HepG2 (cell line): ENCODE results near the gene BRCA1. TPM values are rescaled to one million over a fixed set of nuclear protein-coding genes. Genes with fewer than 3 reads are reported as not detected.
A peak's percentile ranks its signal among the peaks of the same experiment; 100 is the strongest.

Experiments
- FOXO4 ChIP-seq: sonication (generic); formaldehyde crosslinking; conservative IDR thresholded peaks from 2 replicates; pipeline ENCODE4 v1.8.1; 2023; ENCODE audit warnings: missing genetic modification reagents
- GATAD2A ChIP-seq: IDR thresholded peaks from 2 replicates; pipeline ENCODE4 v1.6.1; 2016
- GLI4 ChIP-seq: sonication (generic); formaldehyde crosslinking; IDR thresholded peaks from 2 replicates; pipeline ENCODE4 v1.5.1; 2020; ENCODE audit warnings: missing genetic modification reagents, mild to moderate bottlenecking, moderate library complexity, borderline replicate concordance
- GPBP1L1 ChIP-seq: sonication (generic); formaldehyde crosslinking; IDR thresholded peaks from 2 replicates; pipeline ENCODE4 v1.5.0; 2020; ENCODE audit warnings: mild to moderate bottlenecking, missing genetic modification reagents
- HOXA7 ChIP-seq: sonication (generic); formaldehyde crosslinking; IDR thresholded peaks from 2 replicates; pipeline ENCODE4 v1.8.1; 2022; ENCODE audit warnings: mild to moderate bottlenecking, missing genetic modification reagents, moderate library complexity
- KDM5A ChIP-seq: fragments of 200-600 bp; sonication (generic); IDR thresholded peaks from 2 replicates; pipeline ENCODE4 v1.7.0; 2018; ENCODE audit warnings: antibody characterized with exemption, mild to moderate bottlenecking, low read length, borderline replicate concordance
- PHF21A ChIP-seq: sonication (generic); formaldehyde crosslinking; IDR thresholded peaks from 2 replicates; pipeline ENCODE4 v1.5.0; 2020; ENCODE audit warnings: mild to moderate bottlenecking, missing genetic modification reagents
- PRDM15 ChIP-seq: sonication (generic); formaldehyde crosslinking; IDR thresholded peaks from 2 replicates; pipeline ENCODE4 v1.4.0; 2020; ENCODE audit warnings: missing genetic modification reagents
- SP2 ChIP-seq: sonication (generic); formaldehyde crosslinking; IDR thresholded peaks from 2 replicates; pipeline ENCODE4 v1.5.1; 2020; ENCODE audit warnings: mild to moderate bottlenecking, missing genetic modification reagents
- TMF1 ChIP-seq: sonication (generic); formaldehyde crosslinking; IDR thresholded peaks from 2 replicates; pipeline ENCODE4 v1.8.1; 2022; ENCODE audit warnings: low read depth, missing genetic modification reagents
- ZNF253 ChIP-seq: sonication (generic); formaldehyde crosslinking; IDR thresholded peaks from 2 replicates; pipeline ENCODE4 v1.8.0; 2022; ENCODE audit warnings: mild to moderate bottlenecking, missing genetic modification reagents, borderline replicate concordance
- ZNF724P ChIP-seq: sonication (generic); formaldehyde crosslinking; IDR thresholded peaks from 2 replicates; pipeline ENCODE4 v1.8.0; 2022; ENCODE audit warnings: missing genetic modification reagents, borderline replicate concordance
- ZNF850 ChIP-seq: sonication (generic); formaldehyde crosslinking; conservative IDR thresholded peaks from 2 replicates; pipeline ENCODE4 v1.9.0; 2021; ENCODE audit warnings: mild to moderate bottlenecking, missing genetic modification reagents
- polyA plus RNA-seq, 8 experiments: library from polyadenylated mRNA; depleted of rRNA in 3 of 8; stranded (reverse) in 7 of 8; unstranded in 1 of 8; fragments of >200 nt; fragmentation: Illumina TruSeq in 4 of 8; extraction: Trizol in 4 of 8; gene quantifications; 2 replicates each; pipeline versions ENCODE4 v1.2.1 to v1.2.3, GENCODE V29; 2011 to 2016; ENCODE audit warnings: low read depth in 4 of 8, missing spikeins in 1 of 8, mixed read lengths in 1 of 8; ENCODE audit not compliant: insufficient read depth in 1 of 8
- total RNA-seq, 5 experiments: library from RNA; depleted of rRNA; stranded (reverse); fragments of >200 nt; fragmentation: Illumina TruSeq; extraction: Trizol; gene quantifications; 2 replicates each; pipeline ENCODE4 v1.2.3, GENCODE V29; 2016; ENCODE audit warnings: low read depth in 1 of 5
- TF ChIP-seq, protein P1 (sequence below): sonication (generic); formaldehyde crosslinking; IDR thresholded peaks from 2 replicates; pipeline ENCODE4 v1.5.1; 2020; ENCODE audit warnings: missing genetic modification reagents, mild to moderate bottlenecking, borderline replicate concordance
- TF ChIP-seq, protein P2 (sequence below): sonication (generic); formaldehyde crosslinking; conservative IDR thresholded peaks from 2 replicates; pipeline ENCODE4 v1.4.0; 2020; ENCODE audit warnings: missing genetic modification reagents
- TF ChIP-seq, protein P3 (sequence below): sonication (generic); formaldehyde crosslinking; IDR thresholded peaks from 2 replicates; pipeline ENCODE4 v1.4.0; 2020; ENCODE audit warnings: missing genetic modification reagents

BRCA1 gene
- total and polyA plus RNA-seq, 2 of the 13 experiments (the other 11 are each of a cell fraction or from before 2014, with no cell fraction given) = 13.3 to 37.5 TPM

- TF ChIP-seq, protein P1, sequence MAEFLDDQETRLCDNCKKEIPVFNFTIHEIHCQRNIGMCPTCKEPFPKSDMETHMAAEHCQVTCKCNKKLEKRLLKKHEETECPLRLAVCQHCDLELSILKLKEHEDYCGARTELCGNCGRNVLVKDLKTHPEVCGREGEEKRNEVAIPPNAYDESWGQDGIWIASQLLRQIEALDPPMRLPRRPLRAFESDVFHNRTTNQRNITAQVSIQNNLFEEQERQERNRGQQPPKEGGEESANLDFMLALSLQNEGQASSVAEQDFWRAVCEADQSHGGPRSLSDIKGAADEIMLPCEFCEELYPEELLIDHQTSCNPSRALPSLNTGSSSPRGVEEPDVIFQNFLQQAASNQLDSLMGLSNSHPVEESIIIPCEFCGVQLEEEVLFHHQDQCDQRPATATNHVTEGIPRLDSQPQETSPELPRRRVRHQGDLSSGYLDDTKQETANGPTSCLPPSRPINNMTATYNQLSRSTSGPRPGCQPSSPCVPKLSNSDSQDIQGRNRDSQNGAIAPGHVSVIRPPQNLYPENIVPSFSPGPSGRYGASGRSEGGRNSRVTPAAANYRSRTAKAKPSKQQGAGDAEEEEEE (CRISPR knock-in tag) = peak; percentile 56; the same call in 1 of the 2 replicates
- no peak for TF ChIP-seq TMF1
- TF ChIP-seq GLI4 (CRISPR knock-in tag) = no peak; the same call in 1 of the 2 replicates
- no peak for TF ChIP-seq PHF21A (CRISPR knock-in tag)
- no peak for TF ChIP-seq GPBP1L1 (CRISPR knock-in tag)
- TF ChIP-seq, protein P2, sequence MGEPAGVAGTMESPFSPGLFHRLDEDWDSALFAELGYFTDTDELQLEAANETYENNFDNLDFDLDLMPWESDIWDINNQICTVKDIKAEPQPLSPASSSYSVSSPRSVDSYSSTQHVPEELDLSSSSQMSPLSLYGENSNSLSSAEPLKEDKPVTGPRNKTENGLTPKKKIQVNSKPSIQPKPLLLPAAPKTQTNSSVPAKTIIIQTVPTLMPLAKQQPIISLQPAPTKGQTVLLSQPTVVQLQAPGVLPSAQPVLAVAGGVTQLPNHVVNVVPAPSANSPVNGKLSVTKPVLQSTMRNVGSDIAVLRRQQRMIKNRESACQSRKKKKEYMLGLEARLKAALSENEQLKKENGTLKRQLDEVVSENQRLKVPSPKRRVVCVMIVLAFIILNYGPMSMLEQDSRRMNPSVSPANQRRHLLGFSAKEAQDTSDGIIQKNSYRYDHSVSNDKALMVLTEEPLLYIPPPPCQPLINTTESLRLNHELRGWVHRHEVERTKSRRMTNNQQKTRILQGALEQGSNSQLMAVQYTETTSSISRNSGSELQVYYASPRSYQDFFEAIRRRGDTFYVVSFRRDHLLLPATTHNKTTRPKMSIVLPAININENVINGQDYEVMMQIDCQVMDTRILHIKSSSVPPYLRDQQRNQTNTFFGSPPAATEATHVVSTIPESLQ = no peak
- 0 out of 2 replicates have a peak, but pooled peaks have one; percentile 28 for TF ChIP-seq PRDM15 (CRISPR knock-in tag)
- TF ChIP-seq KDM5A = no peak; the same call in 1 of the 2 replicates
- TF ChIP-seq ZNF850 (CRISPR knock-in tag) = no peak
- no peak; the same call in 1 of the 2 replicates for TF ChIP-seq SP2
- no peak for TF ChIP-seq ZNF253 (CRISPR knock-in tag)
- TF ChIP-seq, protein P3, sequence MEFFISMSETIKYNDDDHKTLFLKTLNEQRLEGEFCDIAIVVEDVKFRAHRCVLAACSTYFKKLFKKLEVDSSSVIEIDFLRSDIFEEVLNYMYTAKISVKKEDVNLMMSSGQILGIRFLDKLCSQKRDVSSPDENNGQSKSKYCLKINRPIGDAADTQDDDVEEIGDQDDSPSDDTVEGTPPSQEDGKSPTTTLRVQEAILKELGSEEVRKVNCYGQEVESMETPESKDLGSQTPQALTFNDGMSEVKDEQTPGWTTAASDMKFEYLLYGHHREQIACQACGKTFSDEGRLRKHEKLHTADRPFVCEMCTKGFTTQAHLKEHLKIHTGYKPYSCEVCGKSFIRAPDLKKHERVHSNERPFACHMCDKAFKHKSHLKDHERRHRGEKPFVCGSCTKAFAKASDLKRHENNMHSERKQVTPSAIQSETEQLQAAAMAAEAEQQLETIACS (CRISPR knock-in tag) = no peak
- TF ChIP-seq ZNF724P (CRISPR knock-in tag) = no peak
- no peak for TF ChIP-seq HOXA7 (CRISPR knock-in tag)
- no peak for TF ChIP-seq FOXO4 (CRISPR knock-in tag)
- peak; percentile 86 for TF ChIP-seq GATAD2A (CRISPR knock-in tag)
Observed at GRCh38 chr17:43006639-43007551, 118.3 kb downstream of the BRCA1 start, which contains the start of gene IFI35 (continued).
